COR-L47 (cell line): ENCODE measurements around the gene KLHL6.
A peak's percentile ranks its signal among the peaks of the same experiment; 100 is the strongest.

Source experiments
- DNase-seq: peaks from one replicate; lab custom pipeline; 2025; lab: John Stamatoyannopoulos, UW

The KLHL6 gene

DNA sequence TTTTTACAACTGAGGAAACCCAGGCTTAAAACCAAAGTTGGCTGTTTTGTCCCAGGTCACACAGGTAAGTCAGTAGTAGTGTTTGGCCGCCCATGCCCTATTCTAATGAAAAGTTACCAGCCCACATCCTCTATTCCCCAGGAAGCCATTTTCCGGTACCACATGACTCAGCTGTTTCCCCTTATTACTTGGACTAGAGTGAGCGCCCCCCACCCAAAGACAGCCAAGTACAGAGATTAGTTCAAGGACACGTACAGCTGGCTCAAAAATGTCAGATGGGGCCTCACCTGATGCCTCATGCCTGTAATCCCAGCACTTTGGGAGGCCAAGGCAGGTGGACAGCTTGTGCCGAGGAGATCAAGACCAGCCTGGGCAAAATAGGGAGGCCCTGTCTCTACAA is 8.5 kb upstream of the KLHL6 start:
- no peak for DNase-seq

DNA sequence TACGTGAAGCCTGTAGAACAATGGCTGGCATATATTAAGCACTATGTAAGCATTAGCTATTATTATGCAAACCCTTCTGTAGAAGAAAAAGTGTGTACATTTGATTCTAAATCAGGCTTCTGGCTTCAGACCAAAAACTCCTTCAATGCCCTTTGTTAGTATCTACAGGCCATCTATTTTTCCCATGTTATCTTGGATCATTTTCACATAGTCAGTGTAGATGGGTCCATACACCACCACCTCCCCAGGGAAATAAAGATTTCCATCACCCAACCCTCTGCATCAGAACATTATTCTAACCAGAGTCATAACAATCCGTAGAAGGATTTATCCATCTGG is 8.0 kb upstream of the KLHL6 start:
- peak; percentile 64 for DNase-seq

DNA sequence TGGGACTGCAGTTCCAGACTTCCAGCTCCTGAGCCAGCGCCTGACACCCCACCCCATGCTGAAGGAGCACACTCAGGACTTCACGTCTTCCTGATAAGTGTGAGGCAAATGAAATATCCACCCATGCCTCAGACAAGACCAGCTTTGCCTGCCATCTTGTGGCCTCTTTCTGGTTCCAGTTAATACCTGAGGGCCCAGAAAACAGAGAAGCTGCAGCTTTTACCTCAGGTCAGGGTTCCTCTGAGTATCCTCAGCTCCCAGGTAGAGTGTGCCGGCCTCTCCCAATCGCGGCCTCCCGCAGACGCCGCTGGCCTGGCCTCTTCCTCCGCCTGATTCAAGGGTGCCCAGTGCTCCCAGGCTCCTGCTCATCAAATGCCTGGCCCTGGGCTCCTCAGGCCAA is 5.1 kb upstream of the KLHL6 start:
- no peak for DNase-seq

DNA sequence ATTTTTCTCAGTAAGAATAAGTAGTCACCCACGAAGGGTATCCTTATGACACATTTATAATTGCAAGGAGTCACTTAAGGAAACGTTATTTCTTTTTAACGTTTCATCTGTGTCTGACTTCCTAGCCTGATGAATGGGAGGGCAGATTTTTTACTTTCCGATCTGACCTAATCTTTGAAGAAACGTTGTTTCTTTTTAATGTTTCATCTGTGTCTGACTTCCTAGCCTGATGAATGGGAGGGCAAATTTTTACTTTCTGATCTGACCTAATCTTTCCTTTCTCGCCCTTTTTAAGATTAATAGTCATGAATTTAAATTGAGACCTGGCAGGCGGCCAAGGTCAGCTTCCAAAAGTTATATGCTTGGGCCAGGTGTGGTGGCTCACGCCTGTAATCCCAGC is 3.0 kb upstream of the KLHL6 start:
- DNase-seq: no peak

DNA sequence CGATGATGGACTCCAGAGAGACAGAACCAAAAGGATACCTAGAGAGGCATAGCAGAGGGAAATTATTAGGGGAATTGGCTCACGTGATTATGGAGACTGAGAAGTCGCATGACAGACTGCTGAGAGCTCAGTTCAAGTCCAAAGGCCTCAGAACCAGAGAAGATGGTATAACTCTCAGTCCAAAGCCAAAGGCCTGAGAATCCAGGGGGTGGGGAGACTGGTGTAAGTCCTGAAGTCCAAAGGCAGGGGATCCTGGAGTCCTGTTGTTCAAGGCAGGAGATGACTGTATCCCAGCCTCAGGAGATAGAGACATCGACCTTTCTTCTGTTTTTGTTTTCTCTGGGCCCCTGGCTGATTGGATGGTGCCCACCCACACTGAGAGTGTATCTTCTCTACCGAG is 1.2 kb upstream of the KLHL6 start:
- DNase-seq: no peak

DNA sequence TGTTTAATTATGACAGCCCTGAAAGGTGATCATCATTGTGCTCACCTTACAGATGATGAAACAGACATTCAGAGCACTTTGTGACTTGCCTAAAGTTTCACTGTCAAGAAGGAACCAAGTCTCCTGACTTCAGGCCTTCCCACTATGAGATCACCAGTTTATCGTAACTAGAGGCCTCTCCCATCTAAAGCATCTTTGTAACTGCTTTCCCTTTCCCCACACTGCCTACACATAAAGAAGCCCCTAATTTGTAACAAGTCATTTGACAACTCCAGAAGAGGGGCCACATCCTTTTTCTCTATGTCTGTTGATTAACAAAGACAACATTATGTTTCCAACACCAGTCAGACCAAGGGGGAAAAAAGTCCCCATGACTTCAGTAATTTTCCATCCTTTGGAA is 1.1 kb downstream of the KLHL6 start:
- DNase-seq: no peak

DNA sequence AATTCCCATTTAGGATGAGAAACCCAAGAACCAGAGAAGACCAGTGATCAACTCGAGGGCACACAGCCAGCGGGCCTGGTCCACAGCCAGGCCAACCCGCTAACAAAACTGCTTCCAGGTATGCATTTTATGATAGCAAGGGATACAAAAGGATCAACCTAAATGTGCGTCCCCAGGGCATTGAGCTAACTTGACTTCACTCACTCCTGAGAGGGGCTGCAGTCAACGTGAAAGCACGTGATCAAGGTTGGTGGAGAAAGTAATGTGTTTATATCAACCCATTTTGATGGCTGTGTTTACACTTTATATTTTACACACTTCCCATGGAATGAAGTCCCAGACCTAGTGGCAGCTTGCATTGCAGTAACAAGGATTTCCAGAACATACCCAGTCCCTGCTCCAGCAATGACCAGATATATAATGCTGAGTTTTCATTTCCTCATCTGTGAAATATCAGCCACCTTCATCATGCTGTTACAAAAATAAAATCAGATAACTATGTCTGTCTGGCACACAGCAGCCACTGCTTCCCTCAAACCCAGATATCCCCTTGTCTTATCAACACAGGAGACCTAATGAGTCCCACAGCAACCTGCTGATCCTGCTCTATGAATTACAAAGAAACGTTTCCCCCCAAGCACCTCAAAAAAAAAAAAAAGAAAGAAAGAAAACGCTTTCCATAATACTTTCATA is 2.0 kb downstream of the KLHL6 start:
- DNase-seq: no peak

DNA sequence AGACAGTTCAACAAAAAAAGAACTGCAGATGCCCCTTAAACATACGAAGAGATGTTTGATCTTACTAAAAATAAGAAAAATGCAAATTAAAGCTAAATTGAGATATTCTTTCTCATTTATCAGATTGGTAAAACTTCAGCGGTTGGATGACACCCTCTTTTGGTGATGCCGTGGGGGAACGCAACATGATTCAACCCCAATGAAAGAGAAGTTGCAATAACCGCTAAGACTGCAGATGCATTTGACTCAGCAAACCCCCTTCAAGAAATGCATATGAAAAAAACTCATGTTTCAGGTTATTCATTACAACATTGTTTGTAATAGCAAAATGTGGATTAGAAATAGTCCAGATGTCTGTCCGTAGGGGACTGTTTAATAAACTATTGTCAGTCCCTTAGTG is 3.6 kb downstream of the KLHL6 start:
- no peak for DNase-seq

DNA sequence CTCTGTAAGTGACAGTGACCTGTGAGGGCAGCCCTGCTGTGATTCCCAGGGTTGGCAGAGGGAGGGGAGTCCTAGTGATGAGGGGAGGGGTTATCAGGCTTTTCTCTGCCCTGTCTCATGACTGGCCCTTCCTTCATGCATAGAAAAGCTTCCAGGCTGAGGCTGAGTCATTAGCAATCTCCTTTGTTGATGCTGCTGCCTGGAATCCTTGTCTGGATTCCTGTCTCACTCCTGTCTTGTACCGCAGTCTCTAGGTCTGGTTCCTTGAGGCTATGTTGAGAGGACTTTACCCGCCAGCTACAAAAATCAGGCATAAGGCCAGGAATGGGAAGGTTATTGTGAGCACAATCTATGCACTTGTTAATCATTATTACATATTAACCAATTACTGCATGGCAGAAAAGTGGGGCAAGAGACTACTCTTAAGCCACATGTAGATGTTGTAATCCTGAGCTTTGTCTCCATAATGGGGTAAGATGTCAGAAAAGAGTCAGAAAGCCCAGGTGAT is 7.2 kb downstream of the KLHL6 start:
- no peak for DNase-seq

DNA sequence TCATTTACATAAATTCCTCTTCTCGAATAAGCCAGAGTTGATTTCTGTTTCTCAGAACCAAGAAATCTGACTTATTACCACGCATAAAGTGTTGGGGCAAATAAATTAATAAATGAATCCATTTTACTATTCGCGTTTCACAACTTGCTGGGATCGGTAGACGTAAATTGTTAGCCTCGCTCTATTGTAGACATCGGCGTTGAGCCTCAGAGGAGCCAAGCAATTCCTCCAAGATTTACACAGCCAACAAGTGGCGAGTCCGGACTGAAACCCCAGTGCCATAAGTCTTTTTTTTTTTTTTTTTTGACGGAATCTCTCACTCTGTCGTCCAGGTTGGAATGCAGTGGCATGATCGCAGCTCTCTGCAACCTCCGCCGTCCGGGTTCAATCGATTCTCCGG is 8.9 kb downstream of the KLHL6 start:
- no peak for DNase-seq

DNA sequence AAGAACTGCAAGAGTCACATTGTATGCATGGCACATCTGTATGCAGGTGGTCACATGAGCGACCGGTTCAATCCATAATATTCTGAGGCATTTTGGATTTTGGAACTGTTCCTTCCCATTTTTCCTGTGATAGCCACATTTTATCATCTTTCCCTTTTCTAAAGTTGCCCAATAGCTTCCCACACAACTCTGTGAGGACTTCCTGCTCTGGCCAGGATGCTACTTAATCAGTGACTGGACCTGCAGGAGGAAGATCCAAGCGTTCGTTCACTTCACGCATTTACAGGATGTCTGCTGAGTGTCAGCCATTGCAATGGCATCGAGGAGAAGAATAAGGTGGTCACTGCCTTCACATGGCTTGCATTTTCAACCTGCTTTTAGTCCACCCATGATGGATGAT is 9.8 kb downstream of the KLHL6 start:
- DNase-seq: no peak

DNA sequence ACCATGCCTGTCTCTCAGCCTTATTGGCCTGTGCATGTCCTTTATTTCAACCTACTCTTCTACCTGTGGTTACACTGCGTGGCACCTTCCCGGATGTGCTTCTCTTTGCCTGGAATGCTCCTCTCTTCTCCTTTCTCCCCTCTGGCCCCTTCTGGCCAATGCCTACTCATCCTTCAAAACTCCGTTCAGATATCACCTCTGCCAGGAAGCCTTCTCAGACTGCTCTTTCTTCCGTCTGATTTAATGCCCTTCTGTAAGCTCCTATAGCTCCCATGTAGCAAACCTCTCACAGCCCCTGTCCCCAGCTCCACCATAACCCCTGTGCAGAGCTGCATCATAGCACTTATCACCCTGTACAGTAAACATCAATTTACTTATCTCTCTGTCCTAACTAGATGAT is 13.2 kb downstream of the KLHL6 start:
- DNase-seq: no peak

DNA sequence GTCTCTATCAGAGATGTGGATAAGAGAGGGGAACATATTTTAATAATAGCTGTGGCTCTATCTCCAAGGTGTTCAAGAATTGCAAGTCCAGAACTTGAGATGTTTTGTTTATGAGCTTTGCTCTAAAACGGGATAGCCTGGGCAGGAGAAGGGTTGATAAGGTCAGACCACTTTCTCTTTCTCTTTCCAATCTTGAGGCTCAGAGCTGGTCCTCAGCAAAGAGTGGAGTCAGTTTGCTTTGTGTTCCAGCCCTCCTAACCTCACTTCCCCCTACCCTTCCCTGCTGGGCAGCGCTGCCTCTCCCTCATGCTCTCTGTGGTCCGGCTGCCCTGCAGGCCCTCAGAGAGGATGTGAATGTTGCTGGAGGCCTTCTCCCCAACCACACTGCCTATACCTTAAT is 13.8 kb downstream of the KLHL6 start:
- DNase-seq: no peak

DNA sequence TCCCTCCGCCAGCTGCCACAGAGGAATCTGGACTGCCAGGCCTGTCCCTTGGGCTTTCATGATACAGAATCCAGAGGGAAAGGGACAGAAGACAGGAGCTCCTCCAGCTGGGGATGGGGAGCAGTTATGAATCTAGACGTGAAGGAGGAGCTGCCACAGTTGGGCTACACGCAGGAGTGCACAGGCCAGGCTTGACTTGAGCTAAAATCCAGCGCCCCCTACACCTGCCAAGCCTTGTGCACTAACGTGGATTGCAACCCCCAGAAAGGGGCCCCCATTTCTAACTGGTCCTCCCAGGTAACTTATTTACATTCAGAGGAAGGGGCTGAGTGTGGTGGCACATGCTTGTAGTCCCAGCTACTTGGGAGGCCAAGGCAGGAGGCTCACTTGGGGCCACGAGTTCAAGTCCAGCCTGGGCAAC is 14.3 kb downstream of the KLHL6 start:
- no peak for DNase-seq

DNA sequence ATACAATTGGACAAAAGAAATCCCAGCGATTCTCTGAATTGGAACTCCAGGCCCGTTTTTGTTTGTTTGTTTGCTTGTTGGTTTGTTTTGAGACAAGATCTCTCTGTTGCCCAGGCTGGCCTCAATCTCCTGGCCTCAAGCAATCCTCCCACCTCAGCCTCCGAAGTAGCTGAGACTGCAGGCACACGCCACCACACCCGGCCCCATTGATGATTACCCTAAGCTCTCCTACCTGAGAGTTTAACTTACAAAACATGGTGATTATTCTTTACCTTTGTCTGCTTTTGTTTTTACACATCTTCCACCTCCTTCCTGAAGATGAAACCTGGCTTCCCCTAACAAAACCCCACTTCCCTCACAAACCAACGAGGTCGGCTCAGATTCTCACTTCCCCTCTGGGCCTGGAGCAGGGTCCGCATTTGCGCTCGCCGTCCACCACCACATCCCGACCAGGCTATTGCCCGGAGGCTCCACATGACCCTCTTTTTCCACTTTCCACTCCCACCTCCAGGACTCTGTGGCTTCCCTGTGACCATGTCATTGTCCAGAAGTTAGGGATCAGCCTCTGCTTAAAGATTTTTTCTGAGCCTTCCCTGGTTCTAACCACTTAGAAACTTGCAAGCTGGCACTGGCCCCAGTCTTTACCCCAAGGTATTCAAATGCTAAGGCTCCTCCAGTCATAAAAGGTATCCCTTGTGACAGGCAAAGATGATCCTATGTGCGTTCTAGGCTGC is 14.8 kb downstream of the KLHL6 start:
- no peak for DNase-seq

DNA sequence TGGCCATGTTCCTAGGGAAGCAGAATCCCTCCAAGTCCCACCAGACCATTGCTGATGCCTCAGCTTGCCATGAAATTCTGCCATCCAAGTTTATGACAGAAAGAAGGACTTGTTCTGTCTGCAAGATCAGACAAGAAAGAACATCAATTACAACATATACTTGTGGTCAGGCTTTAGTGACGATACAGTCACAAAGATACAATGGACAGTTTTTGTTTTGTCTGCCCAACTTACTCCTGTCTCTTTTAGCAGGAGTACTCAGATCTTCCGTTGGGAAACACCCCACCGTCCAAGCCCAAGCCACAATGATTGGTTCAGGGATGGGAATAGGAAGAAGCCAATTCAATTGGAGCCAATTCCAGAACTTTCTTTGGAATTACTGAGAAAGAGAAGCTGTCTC is 15.7 kb downstream of the KLHL6 start:
- no peak for DNase-seq

DNA sequence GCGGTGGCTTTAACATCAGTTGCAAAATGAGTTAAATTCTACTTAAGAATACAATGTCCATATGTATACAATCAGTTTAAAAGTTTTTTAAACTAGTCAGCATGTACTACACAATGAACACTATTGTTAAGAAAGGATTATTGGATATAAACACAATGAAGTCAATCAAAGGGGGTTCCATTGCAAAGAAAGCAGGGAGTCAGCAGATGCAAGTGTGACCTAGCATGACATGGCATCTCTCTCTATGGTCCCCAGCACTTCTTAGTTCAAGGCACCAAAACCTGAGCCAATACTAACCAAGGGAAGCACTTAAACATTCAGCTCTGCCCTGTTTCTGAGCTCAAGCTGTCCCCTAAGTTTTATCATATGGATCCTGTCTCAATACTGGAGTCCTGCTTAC is 17.0 kb downstream of the KLHL6 start:
- DNase-seq: no peak

DNA sequence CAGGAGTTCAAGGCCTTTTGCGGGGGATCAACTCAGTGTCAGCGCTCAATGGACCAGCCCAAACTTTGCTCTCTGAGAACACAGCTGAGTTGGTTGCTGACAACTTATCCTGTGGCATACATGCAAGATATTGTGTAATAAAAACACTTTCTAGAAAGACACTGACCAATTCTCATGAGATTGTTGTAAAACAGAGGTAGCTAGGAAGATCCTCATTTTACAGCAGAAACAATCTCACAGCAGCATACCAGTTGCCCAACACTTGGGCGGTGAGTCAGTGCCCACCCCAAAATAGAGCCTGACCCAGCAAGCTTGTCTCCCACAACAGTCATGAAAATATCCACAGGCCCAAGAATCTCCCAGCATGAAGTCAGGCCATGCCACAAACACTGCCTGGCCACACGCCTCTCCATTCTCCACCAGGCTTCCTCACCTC is 18.2 kb downstream of the KLHL6 start:
- no peak for DNase-seq

DNA sequence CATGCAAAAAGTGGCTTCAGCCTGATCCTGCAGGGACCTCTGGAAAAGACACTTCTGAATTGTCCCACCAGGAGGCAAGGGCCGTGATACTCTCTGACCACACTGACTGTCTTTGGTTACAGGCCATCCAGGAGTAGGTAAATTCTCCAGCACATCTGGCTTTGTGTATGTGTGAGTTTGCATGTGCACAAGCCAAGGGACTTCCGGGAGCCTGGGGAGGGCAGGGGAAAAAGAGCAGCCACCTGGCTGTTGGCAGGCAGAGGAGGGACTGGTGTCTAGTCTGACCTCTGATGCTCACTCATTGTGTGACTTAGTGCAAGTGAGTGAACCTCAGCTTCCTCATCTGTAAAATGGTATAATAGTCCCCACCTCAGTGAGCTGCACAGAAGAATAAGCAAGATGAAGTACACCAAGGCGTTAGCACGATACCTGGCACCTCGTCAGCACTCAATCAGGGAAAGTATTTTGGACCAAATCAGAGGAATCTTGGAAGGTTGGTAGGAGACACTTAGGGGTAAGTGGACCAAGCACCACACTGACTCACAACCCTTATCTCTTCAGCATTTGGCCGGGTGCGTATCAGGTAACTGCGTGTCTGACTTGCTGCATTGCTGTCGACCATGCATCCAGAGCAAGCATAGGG is 19.1 kb downstream of the KLHL6 start:
- no peak for DNase-seq

DNA sequence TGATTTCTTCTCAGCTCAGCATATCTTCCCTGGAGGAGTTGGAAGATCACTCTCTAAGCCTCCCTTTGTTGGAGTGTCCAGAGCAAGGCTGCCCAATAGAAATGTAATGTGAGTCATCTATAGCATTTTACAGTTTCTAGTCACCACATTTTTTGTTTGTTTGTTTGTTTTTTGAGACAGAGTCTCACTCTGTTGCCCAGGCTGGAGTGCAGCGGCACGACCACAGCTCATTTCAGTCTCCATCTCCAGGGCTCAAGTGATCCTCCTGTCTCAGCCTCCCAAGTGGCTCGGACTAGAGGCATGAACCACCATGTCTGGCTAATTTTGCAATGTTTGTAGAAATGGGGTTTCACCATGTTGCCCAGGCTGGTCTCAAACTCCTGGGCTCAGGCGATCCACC is 21.3 kb downstream of the KLHL6 start:
- no peak for DNase-seq

DNA sequence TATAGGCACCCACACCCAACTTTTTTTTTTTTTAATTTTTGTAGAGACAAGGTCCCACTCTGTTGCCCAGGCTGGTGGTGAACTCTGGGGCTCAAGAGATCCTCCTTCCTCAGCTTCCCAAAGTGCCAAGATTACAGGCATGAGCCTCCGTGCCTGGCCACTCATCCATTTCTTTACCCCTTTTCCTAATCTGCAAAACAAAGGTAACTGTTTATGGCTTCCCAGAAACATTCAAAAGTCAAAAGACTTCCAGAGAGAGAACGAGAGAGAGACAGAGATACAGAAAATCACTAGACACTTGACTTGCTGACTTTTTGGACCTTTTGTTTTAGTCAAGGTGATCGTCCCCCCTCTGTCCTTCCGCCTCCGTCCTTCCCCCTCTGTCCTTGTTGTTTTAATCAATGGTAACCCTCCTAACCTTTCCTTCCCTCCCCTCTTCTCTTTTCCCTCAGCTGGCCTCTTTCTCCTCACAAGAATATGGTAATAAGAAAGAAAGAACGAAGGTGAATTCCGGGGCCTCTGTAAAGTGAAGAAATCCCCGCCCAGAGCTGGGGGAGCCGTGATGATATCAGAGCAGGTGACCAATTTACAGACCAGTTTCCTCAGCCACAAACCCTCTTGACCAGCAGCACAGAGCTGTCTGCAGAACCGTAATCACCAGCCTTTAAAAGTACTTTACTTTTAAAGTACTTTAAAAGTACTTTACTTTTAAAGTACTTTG is 21.9 kb downstream of the KLHL6 start:
- no peak for DNase-seq

DNA sequence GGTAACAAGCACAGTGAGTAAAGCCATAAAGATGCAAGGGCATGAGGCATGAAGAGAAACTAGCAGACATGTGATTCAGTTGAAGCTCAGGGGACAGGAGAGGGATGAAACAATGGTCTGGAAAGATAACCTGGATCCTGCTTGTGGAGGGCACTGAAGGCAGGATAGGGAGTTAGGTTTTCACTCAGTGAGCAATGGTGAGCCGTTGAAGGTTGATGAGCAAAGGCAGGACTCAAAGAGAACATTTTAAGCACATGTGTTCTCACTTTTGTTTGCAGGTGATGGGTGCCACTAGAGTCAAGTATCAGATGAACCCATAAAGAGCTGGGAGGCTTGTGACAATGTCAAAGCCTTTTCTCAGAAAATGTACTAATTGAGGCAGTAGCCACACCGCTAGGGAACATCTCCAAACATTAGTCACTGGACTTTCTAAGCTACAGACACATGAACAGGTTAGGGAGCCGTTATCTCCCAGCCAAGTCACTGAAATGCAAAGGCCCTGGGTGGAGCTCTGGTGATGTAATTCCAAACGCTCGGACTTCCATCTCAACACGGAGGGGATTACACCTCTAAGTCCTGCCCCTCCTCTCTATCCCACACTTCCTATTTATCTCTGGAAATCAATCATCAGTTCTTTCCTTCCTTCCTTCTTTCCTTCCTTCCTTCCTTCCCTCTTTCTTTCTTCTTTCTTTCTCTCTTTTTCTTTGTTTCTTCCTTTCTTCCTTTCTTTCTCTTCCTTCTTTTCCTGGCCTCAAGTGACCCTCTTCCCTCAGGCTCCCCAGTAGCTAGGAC is 22.7 kb downstream of the KLHL6 start:
- DNase-seq: no peak
